Amygdala (tissue), 56 donors: ENCODE measurements around the gene TMEM88.
"Not testable (repeated sequence)": the region's sequence is repeated elsewhere in the genome, so short reads cannot be mapped to it uniquely, and the experiment has no call there.

Experiments used
- DNase-seq, 56 donors: peaks; one replicate each; lab custom pipeline; 2025; lab: John Stamatoyannopoulos, UW

The TMEM88 gene

GRCh38 chr17:7854851-7855659 lies at the start of gene TMEM88:
TMEM88 (plus strand) TSS chr17:7855066; CDS start chr17:7855075, 9 bp downstream.
- no peak for DNase-seq

DNA sequence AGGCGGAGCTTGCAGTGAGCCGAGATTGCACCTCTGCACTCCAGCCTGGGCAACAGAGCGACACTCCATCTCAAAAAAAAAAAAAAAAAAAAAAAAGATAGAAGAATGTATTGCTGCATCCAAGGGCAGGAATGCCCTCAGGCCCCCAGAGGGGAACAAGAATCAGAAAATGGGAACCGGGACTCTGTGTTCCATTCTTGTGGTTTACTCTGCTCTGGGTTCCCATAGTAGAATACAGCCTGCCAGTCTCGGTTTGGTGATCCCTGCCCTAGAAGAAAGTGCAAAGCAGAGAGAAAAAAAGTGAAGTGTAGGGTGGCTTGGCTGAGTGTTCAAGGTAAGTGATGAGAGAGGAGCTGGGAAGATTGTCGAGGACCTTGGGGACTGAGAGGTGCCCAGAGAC lies 48.3 kb upstream of the TMEM88 start:
- peak in 1 of 56 donors; percentile 6 for DNase-seq

GRCh38 chr17:7807206-7807605 lies 47.7 kb upstream of the TMEM88 start:
- DNase-seq, result no peak

DNA sequence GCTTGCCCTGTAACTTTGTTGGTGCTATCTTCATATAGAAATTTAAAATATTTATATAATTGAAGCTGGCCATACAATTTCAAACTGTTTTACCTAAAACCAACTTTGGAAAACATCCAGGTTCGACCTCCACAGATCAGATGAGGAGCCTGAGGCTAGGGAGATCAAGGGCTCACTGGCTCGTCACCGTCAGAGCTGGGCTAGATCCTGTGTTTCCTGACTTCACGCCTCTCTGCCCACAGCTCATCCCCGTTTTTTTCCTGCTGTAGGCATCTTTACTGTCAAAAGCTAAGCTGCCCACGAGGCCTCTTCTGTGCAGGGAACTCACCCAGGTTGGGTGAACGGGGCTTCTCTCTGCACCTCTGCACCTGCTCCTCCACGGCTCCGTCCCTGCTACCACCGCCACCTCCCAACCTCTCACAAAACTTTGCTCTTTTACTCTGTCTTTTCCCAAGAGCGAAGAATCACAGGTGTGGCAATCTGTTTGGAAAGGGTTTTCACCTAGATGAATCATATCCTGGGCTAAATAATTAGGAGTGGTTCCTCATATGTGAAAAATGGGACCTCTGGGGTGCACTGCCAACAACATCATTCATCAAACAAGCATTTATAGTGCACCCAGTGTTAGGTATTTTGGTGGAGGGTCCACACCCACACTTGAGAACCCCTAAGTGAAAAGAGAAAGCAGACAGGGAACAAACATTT lies 45.6 kb upstream of the TMEM88 start:
- DNase-seq, result no peak

DNA sequence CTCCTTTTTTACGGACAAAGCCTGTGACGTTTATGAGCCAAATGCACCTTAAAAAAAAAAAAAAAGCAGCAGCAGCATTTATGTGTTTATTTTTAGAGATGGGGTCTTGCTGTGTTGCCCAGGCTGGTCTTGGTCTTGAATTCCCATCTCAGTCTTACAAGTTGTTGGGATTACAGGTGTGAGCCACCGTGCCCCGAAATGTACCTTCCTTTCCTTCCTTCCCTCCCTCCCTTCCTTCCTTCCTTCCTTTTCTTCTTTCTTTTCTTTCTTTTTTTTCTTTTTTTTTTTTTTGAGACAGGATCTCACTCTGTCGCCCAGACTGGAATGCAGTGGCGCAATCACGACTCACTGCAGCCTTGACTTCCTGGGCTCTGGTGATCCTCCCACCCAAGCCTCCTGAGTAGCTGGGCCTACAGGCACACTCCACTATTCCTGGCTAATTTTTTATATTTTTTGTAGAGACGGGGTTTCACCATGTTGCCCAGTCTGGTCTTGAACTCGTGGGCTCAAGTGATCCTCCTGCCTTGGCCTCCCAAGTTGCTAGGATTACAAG lies 45.0 kb upstream of the TMEM88 start:
- DNase-seq, result not testable (repeated sequence)

GRCh38 chr17:7811251-7811650 lies 43.6 kb upstream of the TMEM88 start:
- no peak for DNase-seq

GRCh38 chr17:7814969-7815368 lies 39.9 kb upstream of the TMEM88 start:
- DNase-seq, result no peak

DNA sequence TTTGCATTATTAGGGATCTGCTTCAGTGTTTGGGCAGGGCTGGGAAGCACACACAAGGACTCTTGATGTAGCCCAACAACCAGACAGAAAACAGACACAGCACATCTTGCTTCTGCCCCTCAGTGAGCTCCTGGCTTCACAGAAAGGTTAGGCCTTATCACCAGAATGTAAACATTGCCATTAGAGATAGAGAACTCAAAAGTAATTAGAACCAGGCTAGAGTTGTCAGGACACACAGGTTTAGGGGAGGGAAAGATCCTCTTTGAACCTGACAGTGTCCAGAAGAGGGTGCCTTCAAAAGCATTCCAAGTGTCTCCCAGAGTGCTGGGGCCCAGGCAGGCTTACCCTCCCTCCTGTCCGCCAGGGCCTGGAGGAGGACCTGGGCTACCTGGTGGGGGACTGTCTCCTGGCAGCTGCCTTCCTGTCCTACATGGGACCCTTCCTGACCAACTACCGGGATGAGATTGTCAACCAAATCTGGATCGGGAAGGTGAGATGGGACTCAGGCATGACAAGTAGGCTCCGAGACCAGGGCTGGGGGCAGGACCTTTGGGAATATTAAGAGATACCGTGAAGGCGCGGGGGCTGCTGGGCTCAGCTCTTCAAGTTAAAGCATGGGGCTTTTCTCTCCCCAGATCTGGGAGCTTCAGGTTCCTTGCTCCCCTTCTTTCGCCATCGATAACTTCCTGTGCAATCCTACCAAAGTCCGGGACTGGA lies 37.8 kb upstream of the TMEM88 start:
- no peak for DNase-seq

DNA sequence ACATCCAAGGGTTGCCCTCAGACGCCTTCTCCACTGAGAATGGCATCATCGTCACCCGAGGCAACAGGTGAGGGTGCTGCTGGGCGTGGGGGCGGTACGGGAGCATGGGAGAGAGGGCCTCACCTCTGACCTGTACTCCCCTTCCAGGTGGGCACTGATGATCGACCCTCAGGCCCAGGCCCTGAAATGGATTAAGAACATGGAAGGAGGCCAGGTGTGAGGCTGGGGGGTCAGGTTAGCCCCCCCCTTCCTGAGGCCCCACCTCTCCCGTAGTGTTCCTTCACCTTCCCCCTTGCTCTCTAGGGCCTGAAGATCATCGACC lies 37.3 kb upstream of the TMEM88 start:
- DNase-seq, result no peak

DNA sequence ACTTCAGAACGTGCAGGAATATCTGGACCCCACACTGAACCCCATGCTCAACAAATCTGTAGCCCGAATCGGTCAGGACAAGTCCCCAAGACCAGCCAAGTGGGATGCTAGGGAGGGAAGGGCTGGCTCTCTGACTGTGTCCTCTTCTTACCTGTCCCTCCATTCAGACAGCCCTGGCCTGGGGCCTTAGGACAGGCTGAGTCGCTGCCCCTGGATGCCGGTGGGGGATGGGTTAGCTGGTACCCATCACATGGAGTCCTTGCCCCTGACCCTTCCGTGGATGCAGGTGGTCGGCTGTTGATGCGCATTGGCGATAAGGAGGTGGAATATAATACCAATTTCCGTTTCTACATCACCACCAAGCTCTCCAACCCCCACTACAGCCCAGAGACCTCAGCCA lies 36.8 kb upstream of the TMEM88 start:
- DNase-seq, result no peak

- no peak for DNase-seq
Measured at GRCh38 chr17:7818746-7819645, 35.9 kb upstream of the TMEM88 start.

DNA sequence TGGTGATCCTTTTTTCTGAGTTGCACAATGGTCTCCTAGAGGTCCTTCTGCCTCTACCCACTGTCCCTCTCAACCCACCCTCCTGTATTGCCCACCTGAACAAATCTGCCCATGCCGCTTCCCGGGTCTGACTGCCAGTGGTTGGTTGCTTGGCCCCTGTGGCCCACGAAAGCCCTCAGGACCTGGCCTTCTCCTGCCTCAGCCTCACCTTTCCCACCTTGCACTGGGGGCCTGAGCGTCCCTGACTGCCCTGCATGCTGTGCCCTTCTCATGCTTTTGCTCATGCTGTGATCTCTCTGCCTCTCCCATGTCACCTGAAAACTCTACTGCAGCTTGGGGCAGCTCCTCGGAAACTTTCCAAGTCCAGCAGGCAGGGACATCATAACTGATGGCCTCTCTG lies 34.6 kb upstream of the TMEM88 start:
- no peak for DNase-seq

- DNase-seq, result no peak
Measured at GRCh38 chr17:7822126-7822525, 32.7 kb upstream of the TMEM88 start.

DNA sequence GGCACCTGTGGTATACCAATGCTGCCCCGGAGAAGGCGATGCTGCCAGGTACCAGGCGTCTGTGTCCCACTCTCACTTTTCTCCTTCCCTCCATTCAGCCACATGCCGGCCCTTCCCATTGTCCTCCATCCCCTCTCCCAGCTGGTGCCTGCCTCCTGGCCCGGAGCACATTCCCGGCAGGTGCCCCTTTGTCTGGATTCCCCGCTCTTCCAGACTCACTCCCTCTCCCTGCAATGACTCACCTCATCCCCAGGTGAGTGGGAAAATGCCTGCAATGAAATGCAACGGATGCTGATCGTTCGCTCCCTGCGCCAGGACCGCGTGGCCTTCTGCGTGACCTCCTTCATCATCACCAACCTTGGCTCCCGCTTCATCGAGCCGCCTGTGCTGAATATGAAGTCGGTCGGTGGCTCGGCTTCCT lies 31.3 kb upstream of the TMEM88 start:
- no peak for DNase-seq

- no peak for DNase-seq
Measured at GRCh38 chr17:7824021-7824924, 30.6 kb upstream of the TMEM88 start.

DNA sequence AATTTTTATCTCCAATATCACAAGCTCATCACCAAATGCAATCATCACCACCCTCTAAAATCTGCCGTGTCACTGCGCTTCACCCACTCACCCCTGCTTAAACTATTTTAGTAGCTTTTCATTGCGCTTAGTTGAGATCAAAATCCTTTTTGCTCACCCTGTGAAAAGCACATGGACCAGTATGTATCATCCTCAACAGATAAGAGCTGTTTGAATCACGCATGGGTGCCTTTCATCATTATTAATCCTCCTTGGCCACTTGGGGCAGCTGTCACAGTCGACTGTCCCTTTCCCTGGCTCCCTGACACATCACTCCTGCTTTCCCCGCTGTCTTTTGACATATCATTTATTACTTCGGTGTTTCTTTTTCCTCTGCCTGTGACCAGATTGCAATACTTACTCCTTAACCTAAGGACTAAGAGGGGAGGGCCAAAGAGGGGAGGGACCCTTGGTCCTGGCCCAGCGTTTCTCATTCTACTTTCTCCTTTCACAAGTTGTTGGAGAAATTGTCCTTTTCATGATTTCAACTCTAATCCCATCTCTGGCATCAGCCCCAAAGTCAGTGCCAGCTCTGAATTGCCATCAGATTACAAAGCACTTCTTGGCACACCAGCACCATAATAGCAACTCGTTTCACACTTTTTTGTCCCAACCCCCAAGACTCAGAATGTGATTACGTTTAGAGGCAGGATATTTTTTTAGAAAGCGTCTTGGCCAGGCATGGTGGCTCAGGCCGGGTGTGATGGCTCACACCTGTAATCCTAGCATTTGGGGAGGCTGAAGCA lies 29.5 kb upstream of the TMEM88 start:
- DNase-seq, result peak in 2 of 56 donors; percentile 37 to 43

DNA sequence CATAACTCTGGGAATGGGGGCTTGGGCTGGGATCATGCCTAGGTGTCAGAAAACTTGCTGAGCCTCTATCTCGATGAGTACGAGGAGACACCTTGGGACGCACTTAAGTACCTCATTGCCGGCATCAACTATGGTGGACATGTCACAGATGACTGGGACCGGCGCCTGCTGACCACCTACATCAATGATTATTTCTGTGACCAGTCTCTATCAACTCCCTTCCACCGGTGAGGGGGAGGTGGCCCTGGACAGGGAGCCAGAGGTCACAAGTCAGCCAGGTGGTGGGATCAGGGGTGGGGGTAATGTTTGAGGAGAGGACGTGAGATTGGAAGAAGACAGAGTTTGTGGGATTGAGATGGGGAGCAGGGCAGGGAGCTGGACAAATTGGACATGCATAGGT lies 24.2 kb upstream of the TMEM88 start:
- DNase-seq, result no peak

DNA sequence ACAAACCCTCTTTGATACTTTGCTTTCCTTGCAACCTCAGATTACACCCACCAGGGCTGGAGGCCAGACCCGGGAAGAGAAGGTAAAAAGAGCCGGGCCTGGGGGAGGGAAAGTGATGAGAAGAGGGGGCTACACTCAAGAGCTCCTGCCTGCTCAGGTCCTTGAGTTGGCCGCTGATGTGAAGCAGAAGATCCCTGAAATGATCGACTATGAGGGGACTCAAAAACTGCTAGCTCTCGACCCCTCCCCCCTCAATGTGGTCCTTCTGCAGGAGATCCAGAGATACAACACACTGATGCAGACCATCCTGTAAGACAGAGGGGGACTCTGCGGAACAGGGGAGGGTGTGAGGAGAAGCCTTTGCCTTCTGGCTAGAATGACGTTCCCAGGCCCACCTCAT lies 23.6 kb upstream of the TMEM88 start:
- no peak for DNase-seq
